Gastroesophageal sphincter (tissue), 3 donors: ENCODE results near the gene NME7.

Source experiments
- EP300 ChIP-seq: sonication (generic); formaldehyde crosslinking; IDR thresholded peaks from one replicate; pipeline ENCODE4 v1.6.1; 2017; ENCODE audit warnings: antibody characterized with exemption, mild to moderate bottlenecking
- POLR2A ChIP-seq, 2 donors: fragments of 450-650 bp; IDR thresholded peaks; one replicate each; pipeline ENCODE4 v1.6.1; 2017; ENCODE audit warnings: antibody characterized with exemption in 2 of 2, mild to moderate bottlenecking in 2 of 2, moderate library complexity in 1 of 2
- POLR2AphosphoS5 ChIP-seq: sonication (generic); formaldehyde crosslinking; IDR thresholded peaks from one replicate; pipeline ENCODE4 v1.6.1; 2017; ENCODE audit warnings: antibody characterized with exemption
- TF ChIP-seq, protein P1 (sequence below), 4 experiments: fragments of 200-600 bp in 2 of 4; fragments of 450-650 bp in 2 of 4; sonication (generic) in 1 of 4; IDR thresholded peaks; one replicate each; pipeline ENCODE4 v1.5.1; 2017 to 2019; ENCODE audit warnings: antibody characterized with exemption in 4 of 4, mild to moderate bottlenecking in 2 of 4, moderate library complexity in 2 of 4

DNA sequence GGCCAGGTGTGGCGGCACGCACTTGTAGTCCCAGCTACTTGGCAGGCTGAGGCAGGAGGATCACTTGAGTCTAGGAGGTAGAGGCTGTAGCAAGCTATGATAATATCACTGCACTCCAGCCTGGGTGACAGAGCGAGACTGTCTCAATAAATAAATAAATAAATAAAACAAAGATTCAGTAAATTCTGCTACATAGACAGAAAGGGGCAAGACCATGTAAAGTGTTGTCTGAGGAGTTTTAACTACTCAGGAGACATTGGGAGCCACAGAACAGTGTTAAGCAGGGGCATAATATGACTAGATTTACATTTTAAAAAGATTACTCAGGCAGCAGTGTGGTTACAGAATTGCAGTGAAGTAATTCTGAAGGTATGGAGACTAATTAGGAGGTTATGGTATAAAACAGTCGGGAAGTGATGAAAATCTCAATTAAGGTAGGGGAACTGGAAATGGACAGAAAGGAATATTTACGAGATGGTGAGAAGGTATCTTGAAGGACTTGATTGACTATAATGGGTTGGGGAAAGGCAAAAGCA is 166.4 kb downstream of the NME7 start:
- no peak for TF ChIP-seq POLR2A (IDR thresholded peaks at IDR 0.05)
- TF ChIP-seq, protein P1, sequence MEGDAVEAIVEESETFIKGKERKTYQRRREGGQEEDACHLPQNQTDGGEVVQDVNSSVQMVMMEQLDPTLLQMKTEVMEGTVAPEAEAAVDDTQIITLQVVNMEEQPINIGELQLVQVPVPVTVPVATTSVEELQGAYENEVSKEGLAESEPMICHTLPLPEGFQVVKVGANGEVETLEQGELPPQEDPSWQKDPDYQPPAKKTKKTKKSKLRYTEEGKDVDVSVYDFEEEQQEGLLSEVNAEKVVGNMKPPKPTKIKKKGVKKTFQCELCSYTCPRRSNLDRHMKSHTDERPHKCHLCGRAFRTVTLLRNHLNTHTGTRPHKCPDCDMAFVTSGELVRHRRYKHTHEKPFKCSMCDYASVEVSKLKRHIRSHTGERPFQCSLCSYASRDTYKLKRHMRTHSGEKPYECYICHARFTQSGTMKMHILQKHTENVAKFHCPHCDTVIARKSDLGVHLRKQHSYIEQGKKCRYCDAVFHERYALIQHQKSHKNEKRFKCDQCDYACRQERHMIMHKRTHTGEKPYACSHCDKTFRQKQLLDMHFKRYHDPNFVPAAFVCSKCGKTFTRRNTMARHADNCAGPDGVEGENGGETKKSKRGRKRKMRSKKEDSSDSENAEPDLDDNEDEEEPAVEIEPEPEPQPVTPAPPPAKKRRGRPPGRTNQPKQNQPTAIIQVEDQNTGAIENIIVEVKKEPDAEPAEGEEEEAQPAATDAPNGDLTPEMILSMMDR (IDR thresholded peaks at IDR 0.05), result no peak
- TF ChIP-seq EP300, result no peak
- TF ChIP-seq POLR2AphosphoS5, result no peak
